AG09319 (cell line): ENCODE results near the gene XDH.

Experiments used
- DNase-seq: peaks from one replicate; pipeline ENCODE4 v3.0.0-alpha.2; 2010; ENCODE audit warnings: low read depth; ENCODE audit errors: extremely low read depth
- CTCF ChIP-seq: IDR thresholded peaks from 2 replicates; pipeline ENCODE4 v1.5.1; 2011; ENCODE audit warnings: low read depth, mild to moderate bottlenecking, inconsistent platforms, low read length, moderate library complexity

XDH gene

GRCh38 chr2:31286961-31287550, 127.5 kb downstream of the XDH start:
- TF ChIP-seq CTCF: no peak
- DNase-seq: no peak

- DNase-seq: no peak
- TF ChIP-seq CTCF: no peak
Observed at GRCh38 chr2:31286230-31286629, 128.3 kb downstream of the XDH start.
